CD14-positive monocyte (primary cell): ENCODE data around the gene GYPB. TPM values are rescaled to one million over a fixed set of nuclear protein-coding genes. Genes with fewer than 3 reads are reported as not detected.
"Not testable (repeated sequence)": the region's sequence is repeated elsewhere in the genome, so short reads cannot be mapped to it uniquely, and the experiment has no call there.

ENCODE experiments used
- DNase-seq, 3 donors: peaks; one replicate each; pipeline ENCODE4 v3.0.0-alpha.2; 2011 to 2022
- H2AFZ ChIP-seq: 2 replicates; pipeline ENCODE4 v1.6.0; 2012; ENCODE audit warnings: mild to moderate bottlenecking, low read depth, low read length, inconsistent platforms; ENCODE audit not compliant: insufficient read depth, poor library complexity, severe bottlenecking
- H3K27ac ChIP-seq, 2 donors: 1 replicate in 1 of 2; 2 replicates in 1 of 2; pipeline ENCODE4 v1.5.1; 2012 to 2013; ENCODE audit warnings: low read length in 2 of 2, control low read depth in 1 of 2, inconsistent platforms in 1 of 2, low read depth in 1 of 2, mild to moderate bottlenecking in 1 of 2
- H3K27me3 ChIP-seq, 2 donors: one replicate each; pipeline versions ENCODE4 v1.6.0 to v1.6.1; 2011 to 2013; ENCODE audit warnings: low read length in 2 of 2; ENCODE audit not compliant: control insufficient read depth in 2 of 2, insufficient read depth in 2 of 2
- H3K36me3 ChIP-seq, 2 donors: replicated peaks in 1 of 2; 1 replicate in 1 of 2; 2 replicates in 1 of 2; pipeline versions ENCODE4 v1.5.1 to v1.6.1; 2012 to 2013; ENCODE audit warnings: low read length in 2 of 2, control low read depth in 1 of 2, inconsistent platforms in 1 of 2, mild to moderate bottlenecking in 1 of 2; ENCODE audit not compliant: insufficient read depth in 2 of 2, control insufficient read depth in 1 of 2
- H3K4me1 ChIP-seq, 2 donors: 1 replicate in 1 of 2; 2 replicates in 1 of 2; pipeline versions ENCODE4 v1.5.1 to v1.6.1; 2012 to 2013; ENCODE audit warnings: low read length in 2 of 2, control low read depth in 1 of 2, inconsistent platforms in 1 of 2, mild to moderate bottlenecking in 1 of 2, moderate library complexity in 1 of 2; ENCODE audit not compliant: insufficient read depth in 2 of 2, control insufficient read depth in 1 of 2
- H3K4me2 ChIP-seq: replicated peaks from 2 replicates; pipeline ENCODE3; 2012; ENCODE audit warnings: low read length, moderate library complexity, mild to moderate bottlenecking; ENCODE audit not compliant: poor library complexity, severe bottlenecking; ENCODE audit errors: extremely low read depth
- H3K4me3 ChIP-seq, 3 experiments: fragments of 200-600 bp in 1 of 3; sonication (generic) in 1 of 3; replicated peaks in 1 of 3; 1 replicate in 2 of 3; 2 replicates in 1 of 3; pipeline ENCODE4 v1.5.1; 2011 to 2013; ENCODE audit warnings: low read length in 3 of 3, mild to moderate bottlenecking in 3 of 3, control low read depth in 2 of 3, low read depth in 2 of 3, inconsistent platforms in 1 of 3, moderate library complexity in 1 of 3
- H3K79me2 ChIP-seq: 2 replicates; pipeline ENCODE4 v1.6.0; 2012; ENCODE audit warnings: mild to moderate bottlenecking, control low read depth, inconsistent platforms, low read length, moderate library complexity; ENCODE audit not compliant: insufficient read depth
- H3K9ac ChIP-seq: 2 replicates; pipeline ENCODE4 v1.6.0; 2017; ENCODE audit warnings: low read length, mild to moderate bottlenecking; ENCODE audit not compliant: insufficient read depth, poor library complexity, severe bottlenecking
- H3K9me3 ChIP-seq, 2 donors: replicated peaks in 1 of 2; 1 replicate in 1 of 2; 2 replicates in 1 of 2; pipeline versions ENCODE4 v1.5.1 to v1.6.1; 2012 to 2013; ENCODE audit warnings: low read length in 2 of 2, control low read depth in 1 of 2; ENCODE audit not compliant: control insufficient read depth in 1 of 2, insufficient read depth in 1 of 2
- H4K20me1 ChIP-seq: 2 replicates; pipeline ENCODE4 v1.6.0; 2012; ENCODE audit warnings: mild to moderate bottlenecking, low read length, control low read depth, moderate library complexity; ENCODE audit not compliant: insufficient read depth
- H3K27ac Mint-ChIP-seq, 7 donors: one replicate each; pipeline ENCODE4 v1.8.0; 2020; ENCODE audit warnings: mild to moderate bottlenecking in 7 of 7, mixed read lengths in 7 of 7, moderate library complexity in 6 of 7, inconsistent platforms in 2 of 7
- H3K27me3 Mint-ChIP-seq, 3 donors: one replicate each; pipeline ENCODE4 v1.8.0; 2021 to 2022; ENCODE audit warnings: low read depth in 3 of 3, mild to moderate bottlenecking in 3 of 3, mixed read lengths in 3 of 3, moderate library complexity in 3 of 3, inconsistent platforms in 1 of 3
- H3K36me3 Mint-ChIP-seq, 2 donors: one replicate each; pipeline ENCODE4 v1.8.0; 2020; ENCODE audit warnings: mixed read lengths in 2 of 2, inconsistent platforms in 1 of 2, mild to moderate bottlenecking in 1 of 2
- H3K4me1 Mint-ChIP-seq: one replicate; pipeline ENCODE4 v1.8.0; 2020; ENCODE audit warnings: mild to moderate bottlenecking, mixed read lengths
- H3K4me3 Mint-ChIP-seq, 2 donors: one replicate each; pipeline ENCODE4 v1.8.0; 2020; ENCODE audit warnings: mild to moderate bottlenecking in 2 of 2, mixed read lengths in 2 of 2, moderate library complexity in 1 of 2
- H3K9me3 Mint-ChIP-seq, 7 donors: one replicate each; pipeline ENCODE4 v1.8.0; 2020 to 2022; ENCODE audit warnings: mixed read lengths in 7 of 7, mild to moderate bottlenecking in 6 of 7, moderate library complexity in 6 of 7, inconsistent platforms in 2 of 7
- WGBS: methylation state at CpG from one replicate; pipeline ENCODE4 v1.1.5; 2013; ENCODE audit warnings: missing lambda C conversion rate; ENCODE audit not compliant: insufficient coverage; 5-methylcytosine and 5-hydroxymethylcytosine counted together
- intact Hi-C, 2 donors: fragments of 100-400 bp; cut with micrococcal nuclease; formaldehyde crosslinking; loops; one replicate each; pipeline versions ENCODE4 v1.15.0 to v1.15.1; 2023
- polyA plus RNA-seq, 3 donors: library from polyadenylated mRNA; depleted of rRNA in 1 of 3; unstranded in 2 of 3; stranded (reverse) in 1 of 3; fragments of 300-500 nt in 2 of 3; fragments of >200 nt in 1 of 3; fragmentation: Illumina TruSeq in 2 of 3; gene quantifications; 1 replicate in 2 of 3; 2 replicates in 1 of 3; pipeline ENCODE4 v1.2.3, GENCODE V29; 2012 to 2021
- TF ChIP-seq, protein P1 (sequence below): fragments of 200-600 bp; IDR thresholded peaks from one replicate; pipeline ENCODE4 v1.8.0; 2022; ENCODE audit warnings: antibody characterized with exemption, mild to moderate bottlenecking

The GYPB gene
- polyA plus RNA-seq, 3 donors = not detected

DNA sequence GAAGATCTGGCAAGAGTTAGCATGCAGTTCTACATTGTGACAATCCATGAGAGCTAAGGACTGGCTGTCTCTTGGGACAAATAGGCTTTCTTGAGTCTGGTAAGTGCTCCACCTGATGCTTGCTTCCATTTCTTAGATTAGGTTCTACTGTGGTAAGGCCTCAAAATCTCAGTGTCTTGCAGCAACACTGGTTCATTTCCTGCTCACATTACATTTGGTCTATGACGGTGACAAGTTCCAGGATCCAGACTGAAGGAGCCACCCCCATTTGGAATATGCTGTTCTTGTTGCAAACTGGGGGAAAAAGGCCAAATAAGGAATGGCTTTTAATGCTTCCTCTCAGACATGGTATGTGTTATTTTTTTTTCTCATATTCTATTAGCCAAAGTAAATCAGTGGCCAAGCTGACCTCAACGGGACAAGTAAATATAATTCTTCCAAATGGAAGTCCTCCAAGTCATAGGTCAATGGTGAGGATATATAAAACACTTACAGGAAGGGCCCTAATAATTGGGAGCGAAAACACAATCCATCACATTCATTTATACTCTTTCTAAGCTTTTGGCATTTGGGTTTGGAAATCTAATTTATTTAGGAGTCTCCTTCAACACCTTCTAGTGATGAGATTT, 3.7 kb upstream of the GYPB start:
- H3K4me3 Mint-ChIP-seq, H3K9me3 Mint-ChIP-seq, intact Hi-C loops, H3K79me2 ChIP-seq, H3K4me1 Mint-ChIP-seq, H3K27me3 ChIP-seq, H4K20me1 ChIP-seq, H3K36me3 Mint-ChIP-seq, H3K27ac Mint-ChIP-seq, H2AFZ ChIP-seq, H3K27me3 Mint-ChIP-seq, H3K27ac ChIP-seq, H3K36me3 ChIP-seq, H3K9ac ChIP-seq, H3K4me1 ChIP-seq, DNase-seq, H3K9me3 ChIP-seq, H3K4me3 ChIP-seq, H3K4me2 ChIP-seq: not testable (repeated sequence)
- no CpG with 5 or more reads among the region's 3 CpGs for WGBS

DNA sequence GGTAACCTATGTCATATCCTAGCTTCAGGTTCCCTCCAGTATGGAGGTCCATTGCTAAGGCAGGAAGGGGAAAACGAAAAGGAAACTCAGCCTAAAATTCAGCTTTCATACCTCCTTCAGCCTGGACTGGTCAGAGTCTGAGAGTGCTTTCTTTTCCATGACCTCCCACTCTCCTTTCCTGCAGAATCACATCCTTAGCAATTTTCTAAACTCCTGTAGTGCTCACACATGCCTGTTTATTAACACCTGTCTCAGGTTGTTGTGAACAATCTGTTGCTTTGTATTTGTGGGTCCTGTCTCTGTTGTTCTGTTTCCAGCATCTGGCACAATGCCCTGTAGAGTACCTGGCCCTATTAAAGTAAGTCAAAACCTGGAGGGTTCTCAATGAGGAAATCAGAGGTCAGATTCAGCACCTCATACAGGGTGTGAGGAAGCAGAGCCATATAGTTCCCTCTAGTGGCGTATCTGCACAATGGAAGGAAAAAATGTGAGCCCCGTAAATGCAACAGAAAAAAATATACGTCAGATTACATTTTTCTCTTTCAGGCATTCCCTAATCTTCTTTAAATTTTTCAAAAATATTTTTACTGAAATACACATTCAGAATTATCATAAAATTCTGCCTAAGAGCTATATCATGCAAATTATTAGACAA, 2.3 kb upstream of the GYPB start:
- H3K27me3 ChIP-seq, H3K79me2 ChIP-seq, H3K27me3 Mint-ChIP-seq, H3K36me3 Mint-ChIP-seq, H3K9me3 Mint-ChIP-seq, H3K27ac ChIP-seq, H2AFZ ChIP-seq, H3K36me3 ChIP-seq, H3K9me3 ChIP-seq, H3K4me1 ChIP-seq, H3K4me3 Mint-ChIP-seq, intact Hi-C loops, H3K4me1 Mint-ChIP-seq, H3K4me3 ChIP-seq, H4K20me1 ChIP-seq, H3K4me2 ChIP-seq, H3K9ac ChIP-seq, H3K27ac Mint-ChIP-seq: not testable (repeated sequence)
- WGBS = 0% methylated on average over 2 of the region's 4 CpGs
- TF ChIP-seq, protein P1, sequence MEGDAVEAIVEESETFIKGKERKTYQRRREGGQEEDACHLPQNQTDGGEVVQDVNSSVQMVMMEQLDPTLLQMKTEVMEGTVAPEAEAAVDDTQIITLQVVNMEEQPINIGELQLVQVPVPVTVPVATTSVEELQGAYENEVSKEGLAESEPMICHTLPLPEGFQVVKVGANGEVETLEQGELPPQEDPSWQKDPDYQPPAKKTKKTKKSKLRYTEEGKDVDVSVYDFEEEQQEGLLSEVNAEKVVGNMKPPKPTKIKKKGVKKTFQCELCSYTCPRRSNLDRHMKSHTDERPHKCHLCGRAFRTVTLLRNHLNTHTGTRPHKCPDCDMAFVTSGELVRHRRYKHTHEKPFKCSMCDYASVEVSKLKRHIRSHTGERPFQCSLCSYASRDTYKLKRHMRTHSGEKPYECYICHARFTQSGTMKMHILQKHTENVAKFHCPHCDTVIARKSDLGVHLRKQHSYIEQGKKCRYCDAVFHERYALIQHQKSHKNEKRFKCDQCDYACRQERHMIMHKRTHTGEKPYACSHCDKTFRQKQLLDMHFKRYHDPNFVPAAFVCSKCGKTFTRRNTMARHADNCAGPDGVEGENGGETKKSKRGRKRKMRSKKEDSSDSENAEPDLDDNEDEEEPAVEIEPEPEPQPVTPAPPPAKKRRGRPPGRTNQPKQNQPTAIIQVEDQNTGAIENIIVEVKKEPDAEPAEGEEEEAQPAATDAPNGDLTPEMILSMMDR = peak; percentile 43
- peak in 1 of 3 donors; percentile 2 for DNase-seq

DNA sequence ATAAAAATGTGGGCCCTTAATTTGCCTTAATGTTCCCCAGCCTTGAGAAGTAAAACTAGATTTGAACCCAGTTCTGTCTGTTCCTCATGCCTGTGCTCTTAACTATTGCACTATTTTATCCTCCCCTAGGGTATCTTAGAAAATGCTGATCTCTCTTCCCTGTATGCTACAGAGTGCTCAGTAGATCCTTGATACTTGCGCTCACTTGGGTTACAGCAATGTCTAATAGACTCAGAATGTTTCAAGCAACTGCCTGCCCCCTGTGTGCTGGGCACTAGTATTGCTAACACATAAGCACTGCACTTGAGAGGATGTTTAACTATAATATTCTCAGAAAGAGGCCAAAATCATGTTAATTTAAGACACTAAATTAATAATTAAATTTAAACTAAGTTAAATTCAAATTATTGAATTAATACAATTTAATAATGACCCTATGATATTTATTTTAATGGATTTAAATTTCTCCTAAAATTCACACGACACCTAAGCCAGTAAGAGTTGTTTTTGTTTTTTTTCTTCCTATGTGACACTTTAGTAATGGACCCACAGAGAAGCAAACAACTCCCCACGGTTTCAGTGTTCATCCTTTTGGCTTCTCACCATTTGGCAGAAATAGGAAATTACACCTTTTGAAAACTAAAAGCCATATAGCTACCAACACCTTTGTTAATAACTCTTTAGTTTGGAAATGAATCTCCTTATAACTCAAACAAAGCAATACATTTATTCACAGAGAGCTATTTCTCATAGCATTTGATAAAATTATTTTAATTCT, 768 bp downstream of the GYPB start:
- H3K27ac Mint-ChIP-seq, H3K27ac ChIP-seq, H4K20me1 ChIP-seq, H3K27me3 ChIP-seq, H3K27me3 Mint-ChIP-seq, intact Hi-C loops, H3K4me1 ChIP-seq, H3K9ac ChIP-seq, H3K36me3 Mint-ChIP-seq, H3K4me3 ChIP-seq, H3K36me3 ChIP-seq, H3K9me3 Mint-ChIP-seq, H2AFZ ChIP-seq, DNase-seq, H3K9me3 ChIP-seq, H3K4me2 ChIP-seq, H3K4me1 Mint-ChIP-seq, H3K79me2 ChIP-seq, H3K4me3 Mint-ChIP-seq: not testable (repeated sequence)
- 88% methylated on average over 1 of the region's 3 CpGs for WGBS

DNA sequence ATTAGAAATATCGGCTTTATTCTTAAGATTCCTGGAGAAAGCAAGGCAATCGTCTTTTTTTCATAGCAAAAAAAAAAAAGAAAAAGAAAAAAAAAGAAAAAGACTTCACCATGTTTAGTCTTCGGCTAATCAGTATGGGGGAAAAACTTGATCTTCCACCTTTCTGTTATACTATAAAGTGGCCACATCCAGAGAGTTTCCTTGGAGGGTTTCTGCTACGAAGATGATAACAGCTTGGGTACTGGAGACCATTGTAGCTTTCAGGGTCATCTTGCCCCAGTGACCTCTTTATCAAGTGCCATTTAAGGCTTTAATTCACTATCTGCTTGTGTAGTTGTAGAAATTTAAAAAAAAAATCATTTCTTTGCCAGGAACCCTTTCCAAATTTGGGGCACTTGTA, 1.9 kb downstream of the GYPB start:
- no CpG with 5 or more reads among the region's 4 CpGs for WGBS
- H3K4me1 ChIP-seq, H3K27me3 ChIP-seq, H3K79me2 ChIP-seq, H3K4me3 Mint-ChIP-seq, H2AFZ ChIP-seq, H3K4me1 Mint-ChIP-seq, DNase-seq, H3K36me3 Mint-ChIP-seq, H3K4me3 ChIP-seq, H3K27me3 Mint-ChIP-seq, H3K4me2 ChIP-seq, H3K27ac Mint-ChIP-seq, intact Hi-C loops, H3K27ac ChIP-seq, H3K9ac ChIP-seq, H3K9me3 Mint-ChIP-seq, H4K20me1 ChIP-seq, H3K9me3 ChIP-seq, H3K36me3 ChIP-seq: not testable (repeated sequence)
